Measurements from ENCODE around the gene HSD17B8.
"Not testable (repeated sequence)": the region's sequence is repeated elsewhere in the genome, so short reads cannot be mapped to it uniquely, and the experiment has no call there.

Gene HSD17B8

DNA sequence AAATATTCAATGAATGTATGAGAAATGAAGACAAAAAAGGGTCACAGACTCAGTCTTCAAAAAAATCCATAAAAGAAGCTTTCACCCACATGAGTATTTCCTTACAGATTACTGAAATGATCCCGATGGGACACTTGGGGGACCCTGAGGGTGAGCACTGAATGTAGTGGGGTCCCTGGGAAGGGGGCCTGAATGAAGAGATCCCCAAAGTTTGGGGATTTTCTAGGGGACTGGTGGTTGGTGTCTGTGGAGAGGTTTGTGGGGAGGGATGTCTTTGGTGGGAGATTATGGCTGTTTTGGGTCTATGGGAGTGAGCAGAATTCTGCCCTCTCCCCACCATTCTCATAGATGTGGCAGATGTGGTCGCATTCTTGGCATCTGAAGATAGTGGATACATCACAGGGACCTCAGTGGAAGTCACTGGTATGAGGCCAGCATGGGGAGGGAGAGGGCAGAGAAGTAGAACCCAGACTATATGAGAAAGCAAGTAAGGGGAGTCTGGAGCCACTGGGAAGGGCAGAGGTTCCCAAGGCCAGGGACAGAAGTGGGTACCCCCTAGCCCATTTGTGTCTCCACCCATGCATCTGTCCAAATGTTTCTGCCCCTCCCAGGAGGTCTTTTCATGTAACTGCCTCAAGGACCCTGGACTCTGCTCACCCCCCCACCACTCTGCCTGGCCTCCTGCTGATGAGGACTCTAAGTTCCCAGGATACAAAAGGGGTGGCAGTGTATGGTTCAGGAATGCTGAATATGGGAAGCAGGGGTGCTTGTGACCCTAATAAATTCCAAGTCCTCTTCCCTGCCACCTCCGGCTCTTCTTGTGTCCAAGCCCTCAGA is 1.8 kb downstream of the HSD17B8 start:
- DNase-seq (ENCODE audit: low spot score) = no peak

DNA sequence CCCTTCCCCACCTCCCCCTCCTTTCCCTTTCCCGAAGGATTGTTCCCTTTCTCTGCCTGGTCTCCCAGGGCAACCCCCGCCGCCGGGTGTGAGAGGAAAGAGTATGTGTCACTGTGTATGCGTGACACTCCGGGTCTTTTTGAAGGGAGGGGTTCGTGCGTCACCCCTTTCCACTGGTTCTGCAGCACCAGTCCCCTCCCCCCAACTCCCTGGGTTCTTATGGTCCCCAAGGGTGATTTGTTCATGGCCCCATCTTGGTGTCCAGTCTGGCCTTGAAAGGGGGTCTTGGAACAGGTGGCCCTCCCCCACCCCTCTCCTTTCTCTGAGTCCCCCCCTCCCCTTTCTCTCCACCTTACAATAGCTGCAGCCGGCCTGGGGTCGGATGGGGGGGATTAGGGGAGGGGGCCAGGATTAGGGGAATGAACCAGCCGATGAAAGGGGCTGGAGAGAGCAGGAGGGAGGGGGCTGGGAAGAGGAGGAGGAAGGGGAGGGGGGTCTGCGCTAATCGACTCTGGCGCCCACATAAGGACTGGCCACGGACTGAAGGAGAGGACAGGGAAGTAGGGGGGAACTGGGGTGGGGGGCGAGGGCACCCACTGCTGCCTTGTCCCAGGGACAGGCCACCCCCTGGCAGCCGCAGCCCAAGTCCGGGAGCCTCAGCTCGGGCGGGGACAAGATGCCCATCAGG is 2.6 kb downstream of the HSD17B8 start:
- no peak for DNase-seq (ENCODE audit: low spot score)

DNA sequence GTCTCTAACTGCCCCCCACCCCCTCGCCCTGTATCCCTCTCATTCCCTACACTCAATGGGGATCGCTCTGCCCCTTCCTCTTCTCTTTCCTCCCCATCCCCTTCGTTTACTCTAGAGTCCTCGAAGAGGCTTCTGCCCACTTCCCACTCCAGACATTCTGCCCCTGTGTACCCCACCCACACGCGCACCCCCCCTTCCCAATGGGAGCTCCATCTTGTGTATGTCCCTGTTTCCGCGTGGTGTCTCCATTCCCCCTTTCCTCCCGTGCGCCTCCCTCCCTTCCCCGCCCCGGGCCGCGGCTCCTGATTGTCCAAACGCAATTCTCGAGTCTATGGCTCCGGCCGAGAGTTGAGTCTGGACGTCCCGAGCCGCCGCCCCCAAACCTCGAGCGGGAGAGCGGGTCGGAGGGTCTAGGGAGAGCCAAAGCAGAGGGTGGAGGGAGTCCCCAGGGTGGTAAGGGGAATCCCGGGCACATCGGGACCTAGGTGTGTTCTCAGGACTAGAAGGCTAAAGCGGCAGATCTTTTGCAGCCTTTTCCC is 3.2 kb downstream of the HSD17B8 start:
- peak; percentile 80 for DNase-seq (ENCODE audit: low spot score)

DNA sequence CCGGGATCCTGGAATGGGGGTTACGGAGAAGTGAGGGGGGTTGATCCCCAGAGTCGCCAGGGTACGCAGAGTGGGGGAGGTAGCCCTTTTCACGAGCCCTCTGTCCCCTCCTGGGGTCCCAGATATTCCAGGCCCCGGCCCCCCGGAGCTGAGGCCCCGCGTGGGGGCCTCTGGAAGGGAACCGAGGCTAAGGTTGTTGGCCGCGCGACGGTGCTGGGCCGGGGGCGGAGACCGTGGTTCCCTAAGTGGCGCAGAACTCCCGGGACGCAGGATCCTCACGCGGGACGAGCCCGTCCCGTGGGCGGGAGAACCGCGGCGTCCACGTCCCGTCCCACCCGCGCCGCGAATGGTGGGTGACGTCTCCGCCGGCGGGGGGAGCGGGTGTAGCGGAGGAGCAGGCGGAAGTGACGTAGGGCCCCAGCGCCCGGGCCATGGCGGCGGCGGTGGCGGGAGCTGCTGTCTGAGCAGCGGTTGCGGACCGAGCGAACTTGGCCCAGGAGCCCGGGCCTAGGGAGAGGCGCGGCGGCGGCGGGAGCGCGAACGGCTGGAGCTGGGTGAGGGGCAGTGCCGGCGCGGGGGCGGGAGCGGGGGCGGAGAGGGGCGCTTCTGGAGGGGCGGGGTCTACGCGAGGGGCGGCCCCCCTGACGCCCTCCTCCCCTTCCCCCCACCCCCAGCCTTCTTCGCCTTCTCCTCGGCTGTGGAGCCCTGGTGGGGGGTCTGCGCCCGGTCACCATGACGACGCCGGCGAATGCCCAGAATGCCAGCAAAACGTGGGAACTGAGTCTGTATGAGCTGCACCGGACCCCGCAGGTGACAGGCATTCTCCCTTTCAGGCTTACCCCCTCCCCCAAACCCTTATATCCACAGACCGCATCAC is 3.9 kb downstream of the HSD17B8 start, which contains the start of gene RING1:
Gene RING1 (plus strand): TSS at position 410 of the 877 bp plus-strand sequence. CDS start 323 bp downstream, at position 733.
- DNase-seq (ENCODE audit: low spot score) = peak; percentile 93

DNA sequence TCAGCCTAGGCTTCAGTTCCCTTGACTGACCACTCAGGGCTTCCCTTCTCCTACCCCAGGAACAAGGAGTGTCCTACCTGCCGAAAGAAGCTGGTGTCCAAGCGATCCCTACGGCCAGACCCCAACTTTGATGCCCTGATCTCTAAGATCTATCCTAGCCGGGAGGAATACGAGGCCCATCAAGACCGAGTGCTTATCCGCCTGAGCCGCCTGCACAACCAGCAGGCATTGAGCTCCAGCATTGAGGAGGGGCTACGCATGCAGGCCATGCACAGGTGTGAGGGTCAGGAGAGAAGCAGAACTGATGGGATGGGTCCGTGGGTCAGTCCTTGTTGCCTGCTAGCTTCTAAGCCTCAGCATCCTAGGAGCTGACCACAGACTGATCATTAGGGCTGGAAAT is 5.4 kb downstream of the HSD17B8 start:
- no peak for DNase-seq (ENCODE audit: low spot score)

DNA sequence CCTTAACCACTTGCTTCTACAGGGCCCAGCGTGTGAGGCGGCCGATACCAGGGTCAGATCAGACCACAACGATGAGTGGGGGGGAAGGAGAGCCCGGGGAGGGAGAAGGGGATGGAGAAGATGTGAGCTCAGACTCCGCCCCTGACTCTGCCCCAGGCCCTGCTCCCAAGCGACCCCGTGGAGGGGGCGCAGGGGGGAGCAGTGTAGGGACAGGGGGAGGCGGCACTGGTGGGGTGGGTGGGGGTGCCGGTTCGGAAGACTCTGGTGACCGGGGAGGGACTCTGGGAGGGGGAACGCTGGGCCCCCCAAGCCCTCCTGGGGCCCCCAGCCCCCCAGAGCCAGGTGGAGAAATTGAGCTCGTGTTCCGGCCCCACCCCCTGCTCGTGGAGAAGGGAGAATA is 6.7 kb downstream of the HSD17B8 start:
- DNase-seq (ENCODE audit: low spot score) = no peak

DNA sequence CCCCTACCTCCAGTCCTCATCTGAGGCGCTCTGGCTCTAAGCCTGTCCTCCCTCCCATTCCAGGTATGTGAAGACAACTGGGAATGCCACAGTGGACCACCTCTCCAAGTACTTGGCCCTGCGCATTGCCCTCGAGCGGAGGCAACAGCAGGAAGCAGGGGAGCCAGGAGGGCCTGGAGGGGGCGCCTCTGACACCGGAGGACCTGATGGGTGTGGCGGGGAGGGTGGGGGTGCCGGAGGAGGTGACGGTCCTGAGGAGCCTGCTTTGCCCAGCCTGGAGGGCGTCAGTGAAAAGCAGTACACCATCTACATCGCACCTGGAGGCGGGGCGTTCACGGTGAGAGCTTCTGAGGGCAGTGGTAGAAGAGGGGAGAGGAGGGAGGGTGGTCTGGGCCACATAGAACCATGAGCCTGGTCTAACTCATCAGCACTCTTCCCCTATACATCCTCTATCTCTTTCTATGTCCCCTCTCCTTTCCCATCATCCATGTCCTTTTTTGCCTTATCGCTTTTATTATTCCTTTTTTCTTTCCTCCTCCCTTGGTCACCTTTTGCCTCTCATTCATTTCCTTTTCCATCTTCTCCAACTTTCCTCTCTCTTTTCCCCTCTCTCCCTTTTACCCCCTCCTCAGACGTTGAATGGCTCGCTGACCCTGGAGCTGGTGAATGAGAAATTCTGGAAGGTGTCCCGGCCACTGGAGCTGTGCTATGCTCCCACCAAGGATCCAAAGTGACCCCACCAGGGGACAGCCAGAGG is 7.4 kb downstream of the HSD17B8 start:
- DNase-seq (ENCODE audit: low spot score) = no peak

DNA sequence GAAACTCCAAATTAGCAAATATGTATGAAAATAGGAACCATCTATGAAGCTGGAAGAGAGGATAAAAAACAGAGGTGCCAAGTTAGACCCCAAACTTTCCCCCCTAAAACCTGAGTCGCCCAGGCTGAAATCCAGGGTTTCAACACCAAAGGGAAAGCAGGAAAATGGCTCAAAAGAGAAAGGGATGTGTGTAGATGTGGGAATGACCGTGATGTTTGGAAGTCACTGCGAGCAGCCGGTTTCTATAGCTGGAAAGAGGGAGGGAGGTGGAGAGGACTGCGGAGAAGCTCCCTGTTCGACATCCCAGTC is 8.4 kb downstream of the HSD17B8 start:
- no peak for DNase-seq (ENCODE audit: low spot score)

DNA sequence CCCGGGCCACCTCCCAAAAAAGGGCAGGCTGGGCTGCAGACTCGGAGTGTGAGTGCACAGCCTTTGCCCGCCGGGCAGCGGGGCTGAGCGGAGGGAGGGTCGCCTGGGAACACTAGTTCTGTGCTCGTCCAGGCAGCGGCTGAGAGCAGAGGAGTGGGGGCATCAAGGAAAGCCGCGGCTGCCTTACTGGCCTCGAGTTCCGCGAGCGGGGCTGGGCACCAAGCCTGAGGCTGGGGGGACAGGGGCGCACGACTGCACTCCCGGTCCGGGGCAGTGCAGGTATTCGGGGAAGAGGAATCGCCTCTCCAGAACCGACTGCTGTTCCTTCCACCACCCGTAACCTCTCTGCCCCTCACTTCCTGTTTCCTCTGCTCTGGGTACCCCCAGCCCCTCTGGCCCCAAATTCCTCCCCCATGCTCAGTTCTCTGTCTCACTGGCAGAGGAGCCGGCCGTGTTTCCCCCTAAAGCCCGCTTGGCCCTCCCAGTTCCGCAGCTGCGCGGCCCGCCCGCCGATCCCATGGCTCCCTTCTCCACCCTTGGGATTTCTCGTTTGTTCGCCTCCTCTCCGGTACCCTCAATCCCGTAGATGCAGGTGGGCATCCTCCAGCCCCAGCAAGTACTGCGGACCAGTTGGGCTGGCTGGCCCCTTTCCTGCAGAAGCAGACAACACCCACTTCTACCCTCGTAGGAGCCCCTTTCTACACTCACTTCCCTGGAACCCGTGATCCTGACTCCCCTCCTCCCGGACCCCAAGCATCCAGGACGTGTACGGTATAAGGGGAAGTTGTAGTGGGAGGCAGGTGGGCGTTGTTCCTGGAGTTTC is 8.9 kb downstream of the HSD17B8 start:
- no peak for DNase-seq (ENCODE audit: low spot score)

DNA sequence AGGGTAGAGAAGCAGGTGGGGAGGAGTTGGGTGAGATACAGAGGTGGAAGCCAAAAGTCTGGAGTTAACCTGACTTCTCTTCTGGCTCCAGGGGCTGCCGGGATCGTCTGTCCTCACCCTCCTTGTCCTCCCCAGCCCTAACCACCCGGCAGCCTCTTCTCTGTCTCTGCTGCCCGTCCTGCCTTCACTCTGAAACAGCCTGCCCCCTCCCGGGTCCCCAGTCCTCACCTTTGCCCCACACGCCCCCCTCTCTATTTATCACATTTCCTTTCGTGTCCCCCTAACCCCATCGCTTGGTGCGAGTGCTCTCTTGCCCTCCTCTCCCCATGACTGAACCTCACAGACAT is 9.5 kb downstream of the HSD17B8 start:
- no peak for DNase-seq (ENCODE audit: low spot score)

DNA sequence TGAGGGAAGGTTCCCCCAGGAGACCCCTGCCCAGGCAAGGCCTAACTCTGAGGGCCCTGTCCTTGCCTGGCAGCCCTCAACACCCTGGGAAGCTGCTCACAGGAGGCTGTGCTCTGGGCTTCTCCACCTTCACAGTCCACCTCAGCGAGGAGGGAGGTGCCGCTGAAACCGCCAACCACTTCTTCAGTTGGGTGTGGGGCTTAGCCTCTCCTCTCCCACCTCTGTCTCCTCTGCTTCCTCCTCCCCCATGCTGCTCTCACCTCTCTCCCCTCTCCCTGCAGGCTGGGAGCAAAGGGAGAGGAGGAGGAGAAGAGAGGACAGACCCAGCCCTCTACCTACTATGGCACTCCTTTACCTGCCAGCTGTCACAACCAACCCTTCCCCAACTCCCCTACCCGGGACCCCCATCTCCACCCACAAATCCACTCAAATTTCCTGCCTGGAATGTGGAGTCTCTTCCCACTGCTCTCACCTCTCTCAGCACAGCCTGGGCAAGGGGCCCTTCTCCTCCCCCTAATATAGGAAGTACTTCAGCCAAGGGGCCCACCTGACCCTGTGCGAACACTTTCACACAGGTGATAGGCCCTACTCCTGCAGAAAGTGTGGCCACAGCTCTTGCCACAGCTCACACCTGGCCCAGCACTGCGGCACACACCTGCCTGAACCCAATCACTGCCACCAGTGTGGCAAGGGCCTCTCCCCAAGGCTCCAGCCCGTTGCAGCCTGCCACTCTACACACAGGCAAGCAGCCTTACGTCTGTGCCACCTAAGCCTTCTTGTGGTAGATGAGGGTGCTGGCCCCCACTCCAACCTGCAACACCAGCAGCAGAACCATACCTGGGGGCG is 11.0 kb downstream of the HSD17B8 start:
- DNase-seq (ENCODE audit: low spot score) = no peak

DNA sequence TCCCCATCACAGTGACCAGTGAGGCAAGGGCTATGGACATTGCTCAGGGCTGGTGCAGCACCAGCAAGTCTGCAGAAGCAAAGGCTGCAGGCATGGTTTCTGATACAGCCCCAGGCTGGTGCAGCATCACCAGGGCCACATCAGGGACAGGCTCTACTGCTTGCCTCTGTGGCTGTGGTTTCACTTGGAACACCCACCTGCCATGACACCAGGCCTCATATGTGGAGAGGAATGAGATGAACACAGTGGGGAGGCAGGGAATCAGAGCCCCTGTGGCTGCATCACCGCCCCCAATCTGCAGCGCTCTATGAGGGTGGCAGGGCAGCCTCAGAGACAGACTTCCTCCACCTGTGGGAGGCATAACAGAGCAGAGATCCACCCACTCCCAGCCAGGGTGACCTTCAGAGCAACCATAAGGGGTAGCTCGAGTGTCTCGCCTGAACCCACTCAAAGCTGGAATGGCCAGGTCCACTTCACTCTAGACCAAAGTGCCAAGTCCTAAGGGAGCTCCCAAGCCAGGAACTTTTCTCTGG is 11.7 kb downstream of the HSD17B8 start:
- DNase-seq (ENCODE audit: low spot score) = no peak

DNA sequence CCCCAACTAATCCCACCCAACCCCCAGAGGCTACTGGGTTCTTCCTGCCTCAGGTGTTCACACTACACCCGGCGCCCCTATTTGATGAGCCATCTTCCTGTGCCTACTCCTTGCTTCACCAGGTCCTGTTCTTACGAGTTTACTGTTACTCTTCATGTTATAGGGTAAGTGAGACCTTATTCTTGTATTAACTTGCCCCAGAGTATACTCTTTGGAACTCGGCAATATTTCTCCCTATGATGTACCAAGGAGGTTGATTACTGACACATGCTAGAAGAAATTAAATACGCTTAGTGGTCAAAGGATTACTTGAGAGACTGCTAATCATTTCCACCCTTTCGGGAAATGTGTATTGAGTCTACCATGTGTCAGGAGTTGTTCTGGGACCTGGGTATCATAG is 12.8 kb downstream of the HSD17B8 start:
- DNase-seq (ENCODE audit: low spot score) = no peak

DNA sequence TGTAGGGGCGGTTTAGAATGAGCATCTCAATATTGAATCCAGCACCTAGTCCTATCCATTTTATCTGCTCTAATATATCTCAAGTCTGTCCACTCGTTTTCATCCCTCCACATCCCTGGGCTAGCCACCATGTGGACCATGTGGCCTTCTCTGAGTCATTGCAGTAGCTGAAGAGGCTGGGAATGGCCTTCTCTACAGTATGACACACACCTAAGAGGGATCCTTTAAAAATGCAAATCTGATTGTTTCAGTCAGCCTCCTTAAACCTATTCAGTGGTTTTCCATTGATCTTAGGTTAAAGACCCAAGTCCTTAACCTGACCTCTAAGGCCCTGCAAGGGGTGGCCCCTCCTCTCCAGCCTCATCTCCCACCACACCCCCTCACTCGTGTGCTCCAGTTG is 13.2 kb downstream of the HSD17B8 start:
- no peak for DNase-seq (ENCODE audit: low spot score)

DNA sequence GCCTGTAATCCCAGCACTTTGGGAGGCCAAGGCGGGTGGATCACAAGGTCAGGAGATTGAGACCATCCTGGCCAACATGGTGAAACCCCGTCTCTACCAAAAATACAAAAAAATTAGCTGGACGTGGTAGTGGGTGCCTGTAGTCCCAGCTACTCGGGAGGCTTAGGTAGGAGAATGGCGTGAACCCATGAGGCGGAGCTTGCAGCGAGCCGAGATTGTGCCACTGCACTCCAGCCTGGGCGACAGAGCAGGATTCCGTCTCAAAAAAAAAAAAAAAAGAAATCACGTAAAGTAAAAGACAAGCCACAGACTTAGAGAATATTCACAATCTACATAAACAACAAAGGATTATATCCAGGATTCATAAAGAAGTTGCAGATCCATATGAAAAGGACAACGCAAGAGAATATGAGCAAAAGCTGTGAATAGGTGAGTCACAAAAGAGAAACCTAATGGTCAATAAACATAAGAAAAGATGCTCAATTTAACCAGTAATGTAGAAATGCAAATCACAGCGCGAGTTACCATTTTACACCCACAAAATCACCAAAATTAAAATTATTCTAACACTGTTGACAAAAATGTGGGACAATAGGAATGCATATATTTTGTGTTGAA is 22.2 kb downstream of the HSD17B8 start:
- DNase-seq (ENCODE audit: low spot score) = not testable (repeated sequence)

DNA sequence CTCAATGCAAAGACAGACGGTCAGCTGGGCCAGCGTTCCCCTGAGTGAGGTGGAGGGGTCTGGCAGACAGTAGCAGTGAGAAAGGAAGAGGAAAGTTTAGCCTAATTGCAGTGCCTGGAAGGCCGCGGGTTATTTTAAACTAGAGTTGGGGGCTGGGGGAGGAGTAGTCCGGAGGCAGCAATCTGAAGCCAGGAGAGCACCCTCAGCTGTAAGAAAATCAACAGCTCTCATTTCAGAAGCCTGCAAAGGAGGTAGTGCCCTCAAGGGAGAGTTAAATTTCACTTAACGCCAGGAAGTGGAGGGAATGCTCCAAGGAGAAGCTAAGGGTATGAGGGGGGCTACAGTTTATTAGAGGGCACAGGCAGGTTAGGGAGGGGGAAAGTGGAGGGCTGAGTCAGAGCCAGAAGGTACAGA is 30.8 kb downstream of the HSD17B8 start:
- DNase-seq (ENCODE audit: low spot score) = no peak

DNA sequence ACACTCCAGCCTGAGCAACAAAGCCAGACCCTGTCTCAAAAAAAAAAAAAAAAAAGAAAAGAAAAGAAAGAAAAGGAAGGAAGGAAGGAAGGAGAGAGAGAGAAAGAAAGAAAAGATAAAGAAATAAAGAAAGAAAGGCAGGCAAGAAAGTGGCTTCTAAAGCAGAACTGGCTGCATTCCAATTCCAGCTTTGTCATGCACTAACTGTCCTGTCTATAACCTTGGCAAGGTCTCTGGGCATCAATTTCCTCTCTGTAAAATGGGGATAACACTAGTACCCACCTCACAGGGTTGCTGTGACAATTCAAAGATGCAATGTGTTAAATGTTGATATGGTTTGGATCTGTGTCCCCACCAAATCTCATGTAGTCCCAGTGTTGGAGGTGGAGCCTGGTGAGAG is 31.9 kb downstream of the HSD17B8 start:
- no peak for DNase-seq (ENCODE audit: low spot score)

DNA sequence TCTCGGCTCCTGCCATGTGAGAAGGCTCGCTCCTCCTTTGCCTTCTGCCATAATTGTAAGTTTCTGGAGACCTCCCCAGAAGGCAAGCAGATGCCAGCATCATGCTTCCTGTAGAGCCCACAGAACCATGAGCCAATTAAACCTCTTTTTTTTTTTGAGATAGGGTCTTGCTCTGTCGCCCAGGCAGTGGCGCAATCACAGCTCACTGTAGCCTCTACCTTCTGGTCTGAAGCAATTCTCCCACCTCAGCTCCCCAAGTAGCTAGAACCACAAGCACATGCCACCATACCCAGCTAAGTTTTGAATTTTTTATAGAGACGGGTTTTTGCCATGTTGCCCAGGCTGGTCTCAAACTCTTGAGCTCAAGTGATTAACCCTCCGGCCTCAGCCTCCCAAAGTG is 32.4 kb downstream of the HSD17B8 start:
- no peak for DNase-seq (ENCODE audit: low spot score)

DNA sequence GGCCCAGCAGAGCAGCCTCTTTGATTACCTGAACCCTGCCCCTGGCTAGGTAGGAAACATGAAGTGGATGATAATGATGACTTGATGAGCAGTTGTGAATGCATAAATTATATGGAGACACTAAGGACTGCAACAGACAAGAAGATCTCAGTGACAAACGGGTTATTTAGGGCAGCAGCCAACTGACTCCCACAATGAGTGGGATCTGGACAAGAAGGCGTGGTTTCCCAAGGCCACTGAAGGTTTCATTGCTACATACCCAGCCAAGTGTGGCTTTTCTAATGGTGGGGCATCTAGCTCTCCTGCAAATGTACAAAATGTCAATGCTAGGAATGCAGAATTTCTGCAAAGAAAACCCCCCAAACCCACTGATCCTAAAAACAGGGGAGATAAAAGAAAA is 33.3 kb downstream of the HSD17B8 start:
- DNase-seq (ENCODE audit: low spot score) = no peak
